ENCODE results near the gene OTUB1. TPM values are rescaled to one million over a fixed set of nuclear protein-coding genes. Genes with fewer than 3 reads are reported as not detected.

OTUB1 gene
- total RNA-seq, 2 experiments from 2014 or later: 74.6 to 79.8 TPM

GRCh38 chr11:64015510-64015909 is 29.3 kb downstream of the OTUB1 start:
- ChIA-PET CTCF (interaction anchor here (0.9 to 1.9 kb wide), 2 partner anchors 15 to 132 kb away, joined by 3 to 7 read pairs; no protein-coding TSS in a partner anchor), POLR2A (no interaction called here)

- ChIA-PET CTCF (interaction anchor here (0.9 to 1.9 kb wide), 3 partner anchors 15 to 131 kb away, joined by 3 to 7 read pairs (median 5); no protein-coding TSS in a partner anchor), POLR2A (no interaction called here)
Measured at GRCh38 chr11:64015935-64016845, 30.0 kb downstream of the OTUB1 start.

- ChIA-PET CTCF (interaction anchor here (1.3 kb wide), 1 partner anchor 17 kb away, joined by 5 read pairs; no protein-coding TSS in a partner anchor), POLR2A (no interaction called here)
Measured at GRCh38 chr11:64017945-64018224, 31.6 kb downstream of the OTUB1 start.

GRCh38 chr11:64018310-64018709 is 32.1 kb downstream of the OTUB1 start:
- POLR2A ChIA-PET: no interaction called here

GRCh38 chr11:64019106-64020037 is 33.1 kb downstream of the OTUB1 start:
- CTCF ChIA-PET: no interaction called here
- POLR2A ChIA-PET: no interaction called here

More at GRCh38 chr11:64018310-64018709, 32.1 kb downstream of the OTUB1 start:
- CTCF ChIA-PET: no interaction called here

GRCh38 chr11:64020976-64021756 is 34.9 kb downstream of the OTUB1 start:
- CTCF ChIA-PET: no interaction called here
- POLR2A ChIA-PET: no interaction called here

GRCh38 chr11:64021757-64022093 is 35.5 kb downstream of the OTUB1 start:
- POLR2A ChIA-PET: no interaction called here
- CTCF ChIA-PET: no interaction called here

- CTCF ChIA-PET: no interaction called here
- POLR2A ChIA-PET: no interaction called here
Measured at GRCh38 chr11:64022125-64022784, 36.0 kb downstream of the OTUB1 start.

GRCh38 chr11:64023712-64024710 is 37.8 kb downstream of the OTUB1 start:
- ChIA-PET POLR2A (no interaction called here), CTCF (no interaction called here)

GRCh38 chr11:64025205-64025604 is 39.0 kb downstream of the OTUB1 start:
- CTCF ChIA-PET: interaction anchor here (0.7 to 1.1 kb wide), 2 partner anchors 25 to 66 kb away, joined by 3 to 4 read pairs; no protein-coding TSS in a partner anchor

GRCh38 chr11:64026575-64027205 is 40.5 kb downstream of the OTUB1 start:
- ChIA-PET CTCF (no interaction called here), POLR2A (no interaction called here)

More at GRCh38 chr11:64025205-64025604, 39.0 kb downstream of the OTUB1 start:
- POLR2A ChIA-PET: no interaction called here

- POLR2A ChIA-PET: no interaction called here
- CTCF ChIA-PET: interaction anchor here (1.8 kb wide), 1 partner anchor 27 kb away, joined by 6 read pairs; no protein-coding TSS in a partner anchor
Measured at GRCh38 chr11:64027651-64028397, 41.6 kb downstream of the OTUB1 start.

- POLR2A ChIA-PET: no interaction called here
- CTCF ChIA-PET: interaction anchor here (1.8 kb wide), 1 partner anchor 28 kb away, joined by 6 read pairs; no protein-coding TSS in a partner anchor
Measured at GRCh38 chr11:64028398-64029115, 42.3 kb downstream of the OTUB1 start.

GRCh38 chr11:64029773-64030172 is 43.5 kb downstream of the OTUB1 start:
- ChIA-PET CTCF (interaction anchor here (1.8 kb wide), 1 partner anchor 29 kb away, joined by 6 read pairs; no protein-coding TSS in a partner anchor), POLR2A (no interaction called here)

- ChIA-PET POLR2A (no interaction called here), CTCF (no interaction called here)
Measured at GRCh38 chr11:64031001-64031400, 44.8 kb downstream of the OTUB1 start.

- CTCF ChIA-PET: interaction anchor here (1.4 kb wide), 1 partner anchor 116 kb away, joined by 4 read pairs; no protein-coding TSS in a partner anchor
- POLR2A ChIA-PET: no interaction called here
Measured at GRCh38 chr11:64032050-64032449, 45.8 kb downstream of the OTUB1 start.

All from activated CD8-positive, alpha-beta memory T cell treated with anti-CD3 and anti-CD28 coated beads for 36 hours (primary cell).